DOHH2 (cell line): ENCODE results near the gene INSRR.

Source experiments
- EZH2phosphoT487 ChIP-seq: fragments of 200-600 bp; sonication (generic); IDR thresholded peaks from 2 replicates; pipeline ENCODE4 v1.6.1; 2017; ENCODE audit warnings: borderline replicate concordance, mild to moderate bottlenecking, antibody characterized with exemption, low read length, moderate library complexity, mixed read lengths
- TF ChIP-seq, protein P1 (sequence below): fragments of 200-600 bp; sonication (generic); IDR thresholded peaks from one replicate; pipeline ENCODE4 v1.5.1; 2014; ENCODE audit warnings: antibody characterized with exemption, mild to moderate bottlenecking, low read depth, low read length; ENCODE audit not compliant: poor library complexity, severe bottlenecking

DNA sequence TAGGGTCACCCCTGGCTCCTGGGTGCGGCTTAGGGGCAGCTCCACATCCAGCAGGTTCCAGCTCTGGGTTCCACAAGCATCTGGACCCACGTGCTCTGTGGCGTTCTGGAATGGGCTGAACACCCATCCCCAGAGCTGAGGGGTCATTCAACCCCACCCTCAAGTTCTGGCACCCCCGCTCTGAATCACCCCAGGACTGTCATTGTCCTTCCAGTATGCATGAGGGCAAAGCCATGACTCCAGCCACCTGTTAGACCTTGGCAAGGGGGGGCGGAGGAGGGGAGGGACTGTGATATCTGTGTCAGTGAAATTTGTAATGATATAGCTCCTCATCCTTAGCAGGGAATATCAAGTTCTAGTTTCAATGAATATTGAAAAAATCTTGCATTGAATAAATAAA is 12.3 kb downstream of the INSRR start:
- TF ChIP-seq, protein P1, sequence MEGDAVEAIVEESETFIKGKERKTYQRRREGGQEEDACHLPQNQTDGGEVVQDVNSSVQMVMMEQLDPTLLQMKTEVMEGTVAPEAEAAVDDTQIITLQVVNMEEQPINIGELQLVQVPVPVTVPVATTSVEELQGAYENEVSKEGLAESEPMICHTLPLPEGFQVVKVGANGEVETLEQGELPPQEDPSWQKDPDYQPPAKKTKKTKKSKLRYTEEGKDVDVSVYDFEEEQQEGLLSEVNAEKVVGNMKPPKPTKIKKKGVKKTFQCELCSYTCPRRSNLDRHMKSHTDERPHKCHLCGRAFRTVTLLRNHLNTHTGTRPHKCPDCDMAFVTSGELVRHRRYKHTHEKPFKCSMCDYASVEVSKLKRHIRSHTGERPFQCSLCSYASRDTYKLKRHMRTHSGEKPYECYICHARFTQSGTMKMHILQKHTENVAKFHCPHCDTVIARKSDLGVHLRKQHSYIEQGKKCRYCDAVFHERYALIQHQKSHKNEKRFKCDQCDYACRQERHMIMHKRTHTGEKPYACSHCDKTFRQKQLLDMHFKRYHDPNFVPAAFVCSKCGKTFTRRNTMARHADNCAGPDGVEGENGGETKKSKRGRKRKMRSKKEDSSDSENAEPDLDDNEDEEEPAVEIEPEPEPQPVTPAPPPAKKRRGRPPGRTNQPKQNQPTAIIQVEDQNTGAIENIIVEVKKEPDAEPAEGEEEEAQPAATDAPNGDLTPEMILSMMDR = no peak
- no peak for TF ChIP-seq EZH2phosphoT487
